Activated T-helper 17 cell treated with anti-CD3 and anti-CD28 coated beads, Interleukin-2, amount 50 U/mL, for 72 hours (primary cell): ENCODE data around the gene MED13L. TPM values are rescaled to one million over a fixed set of nuclear protein-coding genes. Genes with fewer than 3 reads are reported as not detected.

ENCODE experiments used
- ATAC-seq: fragments of 150-1000 bp; cut with Tn5 transposase; replicated peaks from 2 replicates; pipeline ENCODE4 v1.10.0; 2021; ENCODE audit warnings: mild to moderate bottlenecking, moderate library complexity
- H3K27ac Mint-ChIP-seq: one replicate; pipeline ENCODE4 v1.8.0; 2022; ENCODE audit warnings: mixed read lengths
- H3K27me3 Mint-ChIP-seq: one replicate; pipeline ENCODE4 v1.8.0; 2022; ENCODE audit warnings: mixed read lengths
- H3K36me3 Mint-ChIP-seq: one replicate; pipeline ENCODE4 v1.8.0; 2022; ENCODE audit warnings: low read depth, mild to moderate bottlenecking, mixed read lengths
- H3K4me1 Mint-ChIP-seq: one replicate; pipeline ENCODE4 v1.8.0; 2022; ENCODE audit warnings: mixed read lengths
- H3K4me3 Mint-ChIP-seq: one replicate; pipeline ENCODE4 v1.8.0; 2022; ENCODE audit warnings: mild to moderate bottlenecking, mixed read lengths
- H3K9me3 Mint-ChIP-seq: one replicate; pipeline ENCODE4 v1.8.0; 2022; ENCODE audit warnings: mixed read lengths
- total RNA-seq, 2 donors: library from RNA; stranded (reverse); gene quantifications; one replicate each; pipeline ENCODE4 v1.2.3, GENCODE V29; 2022

Gene MED13L
- total RNA-seq, 2 donors from 2014 or later = 49.9 to 56.2 TPM

DNA sequence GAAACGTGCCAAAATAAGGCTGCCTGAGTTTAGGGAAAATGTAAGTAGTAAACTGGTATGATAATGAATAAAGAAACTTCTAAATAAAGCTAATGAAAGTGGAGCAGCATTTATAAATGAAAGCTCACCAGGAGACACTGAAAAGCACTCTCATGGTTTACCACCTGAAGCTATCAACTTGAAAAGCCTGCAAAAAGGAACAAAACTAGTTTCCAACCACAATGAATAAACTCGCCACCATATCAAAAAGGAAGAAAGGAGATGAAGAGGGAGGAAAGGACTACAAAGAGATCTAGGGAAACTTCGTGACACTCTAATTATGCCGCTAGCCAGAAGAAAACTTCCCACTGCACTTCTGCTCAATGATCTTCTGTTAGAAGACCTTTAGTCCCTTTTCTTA is 66.7 kb downstream of the MED13L start:
- H3K4me3 Mint-ChIP-seq = peak overlapping the region; percentile 51
- ATAC-seq = peak; percentile 64
- no peaks in the 10 kb centered on the region for H3K36me3 Mint-ChIP-seq
- peak overlapping the region; percentile 4 for H3K27ac Mint-ChIP-seq
- no peaks in the 10 kb centered on the region for H3K27me3 Mint-ChIP-seq
- no peaks in the 10 kb centered on the region for H3K9me3 Mint-ChIP-seq
- H3K4me1 Mint-ChIP-seq = peaks cover 40% of the 10 kb centered on the region

DNA sequence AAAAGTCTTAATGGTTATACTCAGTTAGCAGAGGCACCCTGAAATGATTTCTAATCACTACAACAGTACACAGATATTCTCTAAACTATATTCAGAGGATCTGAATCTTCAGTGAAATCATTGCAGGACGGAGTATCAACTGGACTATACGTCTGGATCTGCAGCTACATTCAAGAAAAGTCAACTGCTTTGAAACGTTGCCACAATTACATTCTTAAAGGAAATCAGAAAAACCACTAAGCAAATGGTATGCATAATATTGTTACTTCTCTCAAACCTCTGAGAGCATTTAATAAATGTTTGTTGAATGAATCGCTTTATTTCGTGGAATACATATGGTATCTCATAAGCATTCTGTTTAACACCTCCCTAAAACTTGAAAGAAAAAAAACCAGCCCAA is 67.4 kb downstream of the MED13L start:
- Mint-ChIP-seq H3K36me3 (peaks cover 5% of the 10 kb centered on the region), H3K9me3 (no peaks in the 10 kb centered on the region), H3K4me1 (peaks cover 34% of the 10 kb centered on the region), H3K27me3 (no peaks in the 10 kb centered on the region), H3K27ac (no peak overlapping the region), H3K4me3 (peak overlapping the region; percentile 51)
- no peak for ATAC-seq

DNA sequence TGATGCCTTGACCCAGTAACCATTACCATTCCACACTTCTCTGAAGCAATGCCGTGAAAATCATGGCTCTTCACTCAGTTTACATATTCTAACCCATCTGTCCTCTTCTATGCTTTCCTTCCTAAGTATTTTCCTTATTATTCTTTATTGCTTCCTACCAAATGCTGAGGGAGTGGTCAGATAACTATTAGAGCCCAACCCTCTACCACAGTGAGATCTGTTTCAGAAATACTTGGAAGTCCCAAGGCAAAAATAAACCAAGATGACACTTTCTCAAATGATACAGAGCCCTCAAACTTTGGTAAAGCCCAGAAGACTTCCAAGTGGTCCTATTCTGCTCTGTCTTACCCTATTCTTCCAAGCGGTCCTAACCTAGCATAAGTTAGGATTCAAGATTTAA is 68.0 kb downstream of the MED13L start:
- no peak for ATAC-seq
- peaks cover 28% of the 10 kb centered on the region for H3K4me1 Mint-ChIP-seq

DNA sequence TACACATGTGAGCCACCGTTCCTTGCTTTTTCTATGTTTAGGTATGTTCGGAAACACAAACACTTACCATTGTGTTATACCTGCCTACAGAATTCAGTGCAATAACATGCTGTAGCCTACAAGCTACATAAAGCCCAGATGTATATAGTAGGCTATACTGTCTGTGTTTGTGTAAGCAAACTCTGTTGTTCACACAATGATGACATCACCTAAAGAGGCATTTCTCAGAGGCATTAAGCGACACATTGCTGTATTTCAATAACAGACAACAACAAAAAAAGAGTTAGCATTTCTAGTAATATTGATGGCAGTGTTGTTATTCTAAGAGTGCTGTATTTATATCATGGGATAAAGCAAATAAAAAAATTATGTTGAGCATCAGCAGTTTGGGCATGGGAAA is 70.2 kb downstream of the MED13L start:
- Mint-ChIP-seq H3K27ac (no peak overlapping the region), H3K36me3 (peaks cover 16% of the 10 kb centered on the region), H3K4me1 (peaks cover 21% of the 10 kb centered on the region), H3K4me3 (no peak overlapping the region), H3K27me3 (no peaks in the 10 kb centered on the region), H3K9me3 (no peaks in the 10 kb centered on the region)
- ATAC-seq = no peak

More for the DNA sequence above, 68.0 kb downstream of the MED13L start:
- H3K4me3 Mint-ChIP-seq = peak overlapping the region; percentile 51
- no peaks in the 10 kb centered on the region for H3K27me3 Mint-ChIP-seq
- H3K9me3 Mint-ChIP-seq = no peaks in the 10 kb centered on the region
- H3K27ac Mint-ChIP-seq = no peak overlapping the region
- H3K36me3 Mint-ChIP-seq = peaks cover 10% of the 10 kb centered on the region

DNA sequence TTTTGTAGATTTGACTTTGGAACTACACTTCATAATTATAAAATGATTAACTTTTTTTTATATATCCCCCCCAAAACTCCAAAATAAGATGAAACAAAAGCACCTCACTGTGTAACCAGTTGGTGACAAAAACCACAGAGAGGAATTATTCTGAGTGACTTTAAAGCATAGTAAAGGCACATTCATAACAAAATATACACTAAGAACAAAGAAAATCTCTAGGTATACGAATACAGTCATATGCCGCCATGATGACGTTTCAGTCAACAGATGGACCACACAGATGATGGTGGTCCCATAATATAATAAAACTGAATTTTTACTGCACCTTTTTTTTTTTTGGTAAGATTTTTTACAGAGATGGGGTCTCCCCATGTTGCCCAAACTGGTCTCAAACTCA is 70.7 kb downstream of the MED13L start:
- peaks cover 16% of the 10 kb centered on the region for H3K36me3 Mint-ChIP-seq
- peak; percentile 21 for ATAC-seq
- H3K9me3 Mint-ChIP-seq = no peaks in the 10 kb centered on the region
- H3K4me3 Mint-ChIP-seq = no peak overlapping the region
- H3K4me1 Mint-ChIP-seq = peaks cover 21% of the 10 kb centered on the region
- no peak overlapping the region for H3K27ac Mint-ChIP-seq
- H3K27me3 Mint-ChIP-seq = no peaks in the 10 kb centered on the region

DNA sequence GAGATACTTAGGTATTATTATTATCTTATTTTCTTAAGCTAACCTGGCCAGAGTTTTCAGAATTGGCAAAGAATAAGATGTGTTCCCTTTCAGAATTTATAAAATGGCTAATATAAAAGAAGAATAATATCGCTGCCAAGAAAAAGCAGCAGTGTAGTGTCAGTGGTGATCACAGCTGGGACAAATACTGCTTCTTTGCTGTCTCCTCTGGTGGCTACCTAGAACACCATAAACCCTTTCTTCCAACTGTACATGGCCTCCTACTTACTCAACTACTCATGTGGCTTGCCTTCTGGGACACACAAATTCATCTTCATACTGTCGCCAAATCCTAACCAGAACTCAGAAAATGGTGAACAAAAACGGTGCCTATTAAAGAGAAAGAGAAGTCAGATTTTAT is 72.7 kb downstream of the MED13L start:
- H3K4me1 Mint-ChIP-seq = peaks cover 14% of the 10 kb centered on the region
- peaks cover 16% of the 10 kb centered on the region for H3K36me3 Mint-ChIP-seq
- no peaks in the 10 kb centered on the region for H3K27me3 Mint-ChIP-seq
- ATAC-seq = no peak
- H3K27ac Mint-ChIP-seq = no peak overlapping the region
- no peaks in the 10 kb centered on the region for H3K9me3 Mint-ChIP-seq
- no peak overlapping the region for H3K4me3 Mint-ChIP-seq

DNA sequence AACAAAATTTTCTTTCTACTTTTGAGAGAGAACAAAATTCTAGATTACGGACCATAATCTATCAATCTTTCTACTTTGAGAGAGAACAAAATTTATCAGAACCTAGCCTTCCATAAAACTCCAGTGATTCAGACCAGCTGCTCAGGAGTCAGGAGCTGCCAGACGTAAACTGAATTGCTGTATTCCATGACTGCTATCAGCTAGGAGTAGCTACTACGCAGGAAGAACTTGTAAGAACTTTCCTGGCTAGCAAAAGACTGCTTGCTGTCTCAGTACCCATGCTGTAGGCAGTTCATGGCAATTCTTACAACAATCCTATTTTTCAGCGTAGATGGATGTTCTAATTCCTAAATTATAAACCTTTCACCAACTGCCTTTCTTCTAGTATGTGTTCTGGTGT is 73.3 kb downstream of the MED13L start:
- Mint-ChIP-seq H3K4me1 (peaks cover 17% of the 10 kb centered on the region), H3K27ac (no peak overlapping the region), H3K27me3 (no peaks in the 10 kb centered on the region), H3K36me3 (peaks cover 16% of the 10 kb centered on the region), H3K4me3 (no peak overlapping the region), H3K9me3 (no peaks in the 10 kb centered on the region)
- ATAC-seq = no peak

DNA sequence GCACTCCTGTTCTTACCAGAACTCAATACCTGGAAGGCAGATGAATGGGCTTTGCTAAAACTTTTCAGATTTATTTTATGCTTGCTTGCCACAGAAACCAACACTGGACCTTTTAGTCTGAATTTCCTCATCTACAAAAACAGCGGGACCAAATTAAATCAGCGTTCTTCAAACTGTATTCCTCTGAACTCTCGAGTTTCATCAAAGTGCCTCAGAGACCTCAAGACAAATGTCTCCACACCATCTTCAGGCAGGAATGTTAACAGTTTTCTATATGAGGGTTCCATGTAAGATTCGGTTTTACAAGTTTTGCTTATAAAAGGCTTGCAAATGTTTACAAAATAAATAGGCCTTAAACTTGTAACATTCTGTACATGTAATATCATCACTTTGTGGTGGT is 74.6 kb downstream of the MED13L start:
- no peak for ATAC-seq
- Mint-ChIP-seq H3K4me3 (no peak overlapping the region), H3K4me1 (peaks cover 27% of the 10 kb centered on the region), H3K27ac (no peak overlapping the region), H3K36me3 (peaks cover 16% of the 10 kb centered on the region), H3K9me3 (no peaks in the 10 kb centered on the region), H3K27me3 (no peaks in the 10 kb centered on the region)

DNA sequence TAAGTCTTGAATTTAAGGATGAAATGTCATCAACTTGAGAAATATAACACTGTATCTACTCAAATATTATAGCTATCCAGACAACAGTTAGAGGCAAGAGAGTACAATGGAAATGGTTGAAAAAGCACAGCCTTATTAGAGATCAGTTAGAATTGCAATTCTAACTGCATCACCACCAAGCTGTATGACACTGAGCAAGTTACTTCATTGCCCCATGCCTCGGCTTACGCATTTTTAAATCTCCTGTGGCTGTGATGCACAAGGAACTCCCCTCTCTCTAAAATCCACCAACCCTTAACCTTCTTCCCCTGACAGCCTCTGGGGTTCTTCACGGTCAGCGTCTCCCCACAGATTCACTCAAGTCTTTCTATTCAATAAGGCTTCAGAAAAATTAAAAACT is 75.1 kb downstream of the MED13L start:
- H3K4me1 Mint-ChIP-seq = peaks cover 27% of the 10 kb centered on the region
- no peaks in the 10 kb centered on the region for H3K27me3 Mint-ChIP-seq

DNA sequence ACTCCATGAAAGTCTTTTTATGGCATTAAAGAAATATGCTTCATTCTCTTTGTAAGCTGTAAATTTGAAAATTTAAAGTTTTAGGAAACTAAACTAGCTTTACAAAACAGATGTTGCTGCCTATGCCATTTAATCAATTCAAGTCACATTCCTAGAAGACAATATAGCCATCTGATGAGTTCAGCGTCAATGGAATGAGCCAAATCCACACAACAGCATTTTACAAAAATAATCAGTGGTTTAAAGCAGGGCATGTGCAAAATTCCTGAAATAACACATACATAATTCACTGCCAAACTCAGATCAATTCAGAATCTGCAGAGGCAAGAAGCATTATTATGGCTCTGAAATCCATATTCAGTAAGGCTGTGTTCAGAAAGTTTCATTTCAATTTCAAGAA is 75.6 kb downstream of the MED13L start:
- H3K9me3 Mint-ChIP-seq = no peaks in the 10 kb centered on the region
- no peak for ATAC-seq
- no peak overlapping the region for H3K4me3 Mint-ChIP-seq
- H3K36me3 Mint-ChIP-seq = peaks cover 16% of the 10 kb centered on the region
- H3K27me3 Mint-ChIP-seq = no peaks in the 10 kb centered on the region
- peaks cover 25% of the 10 kb centered on the region for H3K4me1 Mint-ChIP-seq
- H3K27ac Mint-ChIP-seq = no peak overlapping the region

More for the DNA sequence above, 75.1 kb downstream of the MED13L start:
- no peak for ATAC-seq
- Mint-ChIP-seq H3K4me3 (no peak overlapping the region), H3K9me3 (no peaks in the 10 kb centered on the region), H3K36me3 (peaks cover 16% of the 10 kb centered on the region), H3K27ac (no peak overlapping the region)

DNA sequence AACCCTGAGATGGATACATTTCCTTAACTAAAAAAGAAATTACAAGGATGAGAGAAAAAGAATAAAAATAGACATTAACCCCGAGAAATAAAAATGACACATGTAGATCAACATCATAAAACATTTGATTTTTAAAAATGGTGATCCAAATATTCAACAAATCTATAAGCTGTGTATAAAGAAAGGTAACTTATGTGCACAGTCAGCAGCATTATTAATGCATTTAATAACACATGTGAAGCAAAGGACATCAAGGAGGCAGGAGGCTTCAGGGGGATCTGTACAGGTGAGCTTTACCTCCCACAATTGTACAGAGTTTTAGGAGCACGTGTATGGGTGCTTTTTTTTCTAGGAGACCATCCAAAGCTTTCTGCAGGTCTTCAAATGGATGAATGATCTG is 76.1 kb downstream of the MED13L start:
- H3K27ac Mint-ChIP-seq = no peak overlapping the region
- H3K4me1 Mint-ChIP-seq = peaks cover 21% of the 10 kb centered on the region
- no peaks in the 10 kb centered on the region for H3K27me3 Mint-ChIP-seq
- H3K36me3 Mint-ChIP-seq = peaks cover 16% of the 10 kb centered on the region
- ATAC-seq = no peak
- H3K9me3 Mint-ChIP-seq = no peaks in the 10 kb centered on the region
- H3K4me3 Mint-ChIP-seq = no peak overlapping the region

DNA sequence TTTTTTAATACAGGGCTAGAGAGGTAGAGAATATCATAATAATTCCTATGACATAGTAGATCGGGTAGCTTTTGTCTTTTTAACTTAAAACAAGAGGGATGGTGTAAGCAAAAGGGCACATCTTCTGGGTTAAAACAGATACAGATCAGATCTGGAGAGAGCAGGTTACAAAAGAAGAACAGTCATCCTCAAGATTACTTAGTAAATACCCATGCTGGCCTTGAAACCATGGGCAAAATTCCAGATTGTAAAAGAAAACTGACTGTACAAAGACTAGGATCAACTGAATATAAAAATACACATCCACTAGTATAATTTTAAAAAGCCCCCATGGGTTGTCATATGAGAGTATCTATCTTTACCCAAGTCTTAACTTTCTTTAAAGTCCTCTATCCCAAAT is 76.7 kb downstream of the MED13L start:
- Mint-ChIP-seq H3K27ac (no peak overlapping the region), H3K4me1 (peaks cover 21% of the 10 kb centered on the region), H3K27me3 (no peaks in the 10 kb centered on the region), H3K9me3 (no peaks in the 10 kb centered on the region), H3K4me3 (no peak overlapping the region), H3K36me3 (peaks cover 16% of the 10 kb centered on the region)
- ATAC-seq = no peak

DNA sequence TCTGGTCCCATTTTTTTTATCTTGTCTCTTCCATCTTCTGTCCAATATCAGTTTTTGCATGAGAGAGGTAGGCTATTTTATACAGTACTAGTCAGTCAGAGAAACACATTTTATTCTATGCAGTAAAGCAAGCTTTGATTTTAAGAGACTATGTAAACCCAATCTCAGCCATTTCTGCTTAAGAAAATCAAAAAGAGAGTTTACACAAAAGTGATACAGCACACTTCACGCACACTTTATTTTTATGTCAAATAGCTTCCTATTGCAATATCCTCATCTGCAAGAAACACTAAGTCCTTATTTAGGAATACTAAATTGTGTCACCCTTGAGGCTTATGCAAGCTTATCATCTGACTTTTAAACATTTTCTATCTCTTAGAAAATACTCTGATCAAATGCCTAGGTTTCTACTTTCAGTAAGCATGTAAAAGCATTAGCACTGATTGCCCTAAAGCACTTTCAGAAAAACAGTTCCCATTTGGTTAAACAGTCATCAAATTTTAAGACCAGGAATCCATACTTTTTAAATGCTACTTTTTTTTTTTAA is 78.3 kb downstream of the MED13L start:
- no peak overlapping the region for H3K27ac Mint-ChIP-seq

DNA sequence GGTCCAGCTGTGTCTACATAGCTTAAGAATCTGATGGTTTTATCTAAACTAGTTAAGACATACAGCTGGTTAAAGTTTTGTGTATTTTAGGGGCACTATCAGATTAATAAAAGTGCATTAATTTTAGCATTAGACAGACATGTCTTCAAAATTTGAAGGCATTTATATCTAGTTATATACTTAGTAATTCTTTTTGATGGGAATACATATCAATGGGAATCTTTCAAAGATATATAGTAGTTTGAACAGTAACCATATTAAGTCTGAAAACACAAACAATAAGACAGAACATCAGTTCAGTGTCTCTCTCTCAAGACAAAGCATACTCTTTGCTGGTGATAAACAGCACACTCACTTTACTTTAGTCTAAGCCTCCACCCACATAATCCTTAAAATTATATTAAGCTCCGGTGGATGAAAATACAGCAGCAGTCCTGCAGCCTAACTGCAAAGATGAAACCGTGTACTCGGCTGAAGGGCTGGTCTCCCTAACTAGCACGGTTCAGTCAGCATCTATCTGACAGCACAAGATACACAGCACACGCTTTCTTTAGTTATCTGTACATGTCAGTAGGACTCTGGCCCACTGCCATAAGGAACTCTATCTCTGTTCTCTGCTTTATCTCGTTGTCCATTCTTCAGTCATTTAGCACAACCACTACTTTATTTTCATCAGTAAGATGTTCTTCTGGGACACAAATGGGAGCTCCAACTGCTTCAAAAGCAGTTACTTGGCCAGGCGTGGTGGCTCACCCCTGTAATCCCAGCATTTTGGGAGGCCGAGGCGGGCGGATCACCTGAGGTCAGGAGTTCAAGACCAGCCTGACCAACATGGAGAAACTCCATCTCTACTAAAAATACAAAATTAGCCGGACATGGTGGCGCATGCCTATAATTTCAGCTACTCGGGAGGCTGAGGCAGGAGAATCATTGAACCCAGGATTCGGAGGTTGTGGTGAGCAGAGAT is 80.5 kb downstream of the MED13L start:
- no peaks in the 10 kb centered on the region for H3K36me3 Mint-ChIP-seq
- H3K27me3 Mint-ChIP-seq = no peaks in the 10 kb centered on the region
- no peak for ATAC-seq
- H3K4me3 Mint-ChIP-seq = no peak overlapping the region
- H3K27ac Mint-ChIP-seq = no peak overlapping the region
- no peaks in the 10 kb centered on the region for H3K9me3 Mint-ChIP-seq
- H3K4me1 Mint-ChIP-seq = peaks cover 30% of the 10 kb centered on the region

More for the DNA sequence above, 78.3 kb downstream of the MED13L start:
- no peaks in the 10 kb centered on the region for H3K9me3 Mint-ChIP-seq
- peaks cover 27% of the 10 kb centered on the region for H3K4me1 Mint-ChIP-seq
- no peak for ATAC-seq
- H3K36me3 Mint-ChIP-seq = peaks cover 6% of the 10 kb centered on the region
- no peak overlapping the region for H3K4me3 Mint-ChIP-seq
- no peaks in the 10 kb centered on the region for H3K27me3 Mint-ChIP-seq

DNA sequence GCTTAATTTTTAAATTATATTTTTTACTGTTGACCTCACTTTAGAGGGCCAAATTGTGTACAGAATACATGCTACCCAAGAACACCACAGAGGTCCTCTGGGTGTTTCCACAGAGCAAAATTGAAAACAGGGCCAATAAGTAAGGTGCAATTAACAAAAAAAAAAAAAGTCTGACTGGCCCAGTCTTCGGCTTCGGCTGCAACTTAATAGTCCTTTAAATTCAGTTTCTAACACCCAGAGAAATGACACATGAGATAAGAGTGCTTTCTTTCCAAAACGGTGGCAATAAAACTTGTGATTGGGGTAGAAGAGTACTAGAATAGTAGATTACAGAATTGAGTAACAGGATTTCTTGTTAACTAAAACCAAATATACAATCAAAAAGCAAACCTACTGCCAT is 81.3 kb downstream of the MED13L start:
- no peak overlapping the region for H3K27ac Mint-ChIP-seq
- H3K36me3 Mint-ChIP-seq = no peaks in the 10 kb centered on the region
- H3K4me3 Mint-ChIP-seq = no peak overlapping the region
- H3K9me3 Mint-ChIP-seq = no peaks in the 10 kb centered on the region
- no peak for ATAC-seq
- H3K27me3 Mint-ChIP-seq = no peaks in the 10 kb centered on the region
- peaks cover 27% of the 10 kb centered on the region for H3K4me1 Mint-ChIP-seq
